ENCODE data around the gene IL17REL.

Gene IL17REL

GRCh38 chr22:50012211-50013181 is at the start of gene IL17REL:
TSS of gene IL17REL (minus strand) at chr22:50012765. CDS start at chr22:50012646, 119 bp downstream.
- DNase-seq: no peak

GRCh38 chr22:50061824-50062355 is 49.3 kb upstream of the IL17REL start:
- DNase-seq: no peak

- no peak for DNase-seq
Observed at GRCh38 chr22:50061141-50061823, 48.7 kb upstream of the IL17REL start.

GRCh38 chr22:50060441-50061140 is 48.0 kb upstream of the IL17REL start:
- no peak for DNase-seq

GRCh38 chr22:50059881-50060262 is 47.3 kb upstream of the IL17REL start:
- no peak for DNase-seq

- no peak for DNase-seq
Observed at GRCh38 chr22:50058906-50059880, 46.6 kb upstream of the IL17REL start.

- no peak for DNase-seq
Observed at GRCh38 chr22:50058061-50058905, 45.7 kb upstream of the IL17REL start, which contains the start of gene TTLL8. TSS of gene TTLL8 (minus strand) at chr22:50058298.

- no peak for DNase-seq
Observed at GRCh38 chr22:50057278-50058060, 44.9 kb upstream of the IL17REL start.

GRCh38 chr22:50056214-50056972 is 43.8 kb upstream of the IL17REL start:
- no peak for DNase-seq

GRCh38 chr22:50053861-50054260 is 41.3 kb upstream of the IL17REL start:
- no peak for DNase-seq

GRCh38 chr22:50051930-50052329 is 39.4 kb upstream of the IL17REL start:
- no peak for DNase-seq

GRCh38 chr22:50049299-50050195 is 37.0 kb upstream of the IL17REL start:
- DNase-seq: no peak

GRCh38 chr22:50048836-50049235 is 36.3 kb upstream of the IL17REL start:
- DNase-seq: no peak

- DNase-seq: no peak
Observed at GRCh38 chr22:50048061-50048765, 35.6 kb upstream of the IL17REL start.

GRCh38 chr22:50047346-50047745 is 34.8 kb upstream of the IL17REL start:
- DNase-seq: no peak

GRCh38 chr22:50046481-50047245 is 34.1 kb upstream of the IL17REL start:
- no peak for DNase-seq

- DNase-seq: no peak
Observed at GRCh38 chr22:50046019-50046415, 33.5 kb upstream of the IL17REL start.

Measured in activated naive CD4-positive, alpha-beta T cell treated with Interleukin-2 at 50 U/mL for 16 hours (primary cell).